Sigmoid colon (tissue), 7 donors: ENCODE measurements around the gene FUOM. TPM values are rescaled to one million over a fixed set of nuclear protein-coding genes. Genes with fewer than 3 reads are reported as not detected.

ENCODE experiments used
- DNase-seq: peaks from one replicate; pipeline ENCODE4 v3.0.0-alpha.2; 2019
- H3K27ac ChIP-seq, 4 donors: fragments of 200-600 bp; sonication (generic); one replicate each; pipeline ENCODE4 v1.5.1; 2016 to 2019; ENCODE audit warnings: mild to moderate bottlenecking in 1 of 4
- H3K27me3 ChIP-seq, 3 donors: fragments of 200-600 bp; sonication (generic); one replicate each; pipeline ENCODE4 v1.5.1; 2019; ENCODE audit warnings: mild to moderate bottlenecking in 1 of 3
- H3K36me3 ChIP-seq, 4 donors: fragments of 200-600 bp; sonication (generic); one replicate each; pipeline ENCODE4 v1.5.1; 2016 to 2019
- H3K4me1 ChIP-seq, 4 donors: fragments of 200-600 bp; sonication (generic); one replicate each; pipeline ENCODE4 v1.5.1; 2017 to 2019
- H3K4me3 ChIP-seq, 4 donors: fragments of 200-600 bp; sonication (generic); one replicate each; pipeline ENCODE4 v1.5.1; 2017 to 2019; ENCODE audit warnings: mild to moderate bottlenecking in 2 of 4, moderate library complexity in 1 of 4
- H3K9me3 ChIP-seq, 4 donors: fragments of 200-600 bp in 3 of 4; sonication (generic) in 3 of 4; one replicate each; pipeline versions ENCODE4 v1.5.1 to v1.6.1; 2013 to 2019
- EP300 ChIP-seq, 4 donors: sonication (generic); formaldehyde crosslinking; IDR thresholded peaks; one replicate each; pipeline ENCODE4 v1.6.1; 2017; ENCODE audit warnings: antibody characterized with exemption in 4 of 4
- POLR2A ChIP-seq, 2 donors: fragments of 450-650 bp; IDR thresholded peaks; one replicate each; pipeline ENCODE4 v1.6.1; 2016; ENCODE audit warnings: antibody characterized with exemption in 2 of 2, mild to moderate bottlenecking in 2 of 2, moderate library complexity in 2 of 2
- POLR2AphosphoS5 ChIP-seq, 4 donors: sonication (generic); formaldehyde crosslinking; IDR thresholded peaks; one replicate each; pipeline ENCODE4 v1.6.1; 2017; ENCODE audit warnings: antibody characterized with exemption in 4 of 4
- WGBS, 2 donors: extraction: QIAGEN DNeasy Blood & Tissue Kit; methylation state at CpG; one replicate each; pipeline ENCODE4 v1.1.7; 2013; 5-methylcytosine and 5-hydroxymethylcytosine counted together
- intact Hi-C: fragments of 100-400 bp; cut with DNase I; formaldehyde crosslinking; loops from one replicate; pipeline ENCODE4 v1.15.1; 2023
- polyA plus RNA-seq, 3 donors: library from polyadenylated mRNA; stranded (reverse); fragments of 200-250 nt; gene quantifications; one replicate each; pipeline ENCODE4 v1.2.3, GENCODE V29; 2013
- total RNA-seq, 4 donors: library from RNA; depleted of rRNA; stranded (reverse); fragments of >200 nt; gene quantifications; one replicate each; pipeline ENCODE4 v1.1.0, GENCODE V29; 2016
- TF ChIP-seq, protein P1 (sequence below), 4 experiments: fragments of 450-650 bp in 3 of 4; fragments of 200-600 bp in 1 of 4; IDR thresholded peaks; one replicate each; pipeline ENCODE4 v1.5.1; 2016 to 2019; ENCODE audit warnings: antibody characterized with exemption in 4 of 4, mild to moderate bottlenecking in 3 of 4, moderate library complexity in 2 of 4
- donor health status: healthy with polysubstance abuse.
- donor health status: Bipolar disorder and iron deficiency.
- donor health status: healthy.

Gene FUOM
- total and polyA plus RNA-seq, 7 donors, result 8.0 to 98.0 (median 25.7) TPM

DNA sequence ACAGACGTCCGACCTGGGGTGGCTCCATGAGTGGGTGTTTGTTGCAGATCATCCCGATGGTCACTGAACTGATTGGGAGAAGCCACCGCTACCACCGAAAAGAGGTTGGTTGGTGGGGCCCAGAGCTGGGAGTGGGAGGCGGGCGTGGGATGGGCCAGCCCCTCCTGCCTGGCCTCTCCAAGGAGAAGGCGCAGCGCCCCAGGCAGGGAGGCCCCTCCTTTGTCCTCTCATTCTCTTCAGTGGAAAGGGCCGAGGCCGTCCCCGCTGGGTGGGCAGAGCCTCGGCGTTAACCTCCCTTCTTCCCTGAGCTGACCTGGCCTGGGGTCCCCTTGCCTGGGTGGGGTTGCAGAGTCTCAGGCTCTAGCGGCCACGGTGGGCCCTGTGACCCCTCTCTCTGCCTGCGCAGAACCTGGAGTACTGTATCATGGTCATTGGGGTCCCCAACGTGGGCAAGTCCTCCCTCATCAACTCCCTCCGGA is 41.3 kb upstream of the FUOM start:
- Histone ChIP-seq H3K27me3 (no peaks in the 10 kb centered on the region), H3K27ac (no peak overlapping the region), H3K9me3 (no peaks in the 10 kb centered on the region), H3K4me1 (peaks cover 0 to 15% (median 10%) of the 10 kb centered on the region in 4 donors), H3K4me3 (no peak overlapping the region), H3K36me3 (peaks cover 15 to 82% (median 28%) of the 10 kb centered on the region in 4 donors)
- DNase-seq, result peak; percentile 53
- intact Hi-C loops, result no loop called here
- WGBS, 2 donors, result 95 to 97% methylated on average over 19 of the region's 19 CpGs
- TF ChIP-seq POLR2A (IDR thresholded peaks at IDR 0.05) (no peak), EP300 (IDR thresholded peaks at IDR 0.05) (no peak)

DNA sequence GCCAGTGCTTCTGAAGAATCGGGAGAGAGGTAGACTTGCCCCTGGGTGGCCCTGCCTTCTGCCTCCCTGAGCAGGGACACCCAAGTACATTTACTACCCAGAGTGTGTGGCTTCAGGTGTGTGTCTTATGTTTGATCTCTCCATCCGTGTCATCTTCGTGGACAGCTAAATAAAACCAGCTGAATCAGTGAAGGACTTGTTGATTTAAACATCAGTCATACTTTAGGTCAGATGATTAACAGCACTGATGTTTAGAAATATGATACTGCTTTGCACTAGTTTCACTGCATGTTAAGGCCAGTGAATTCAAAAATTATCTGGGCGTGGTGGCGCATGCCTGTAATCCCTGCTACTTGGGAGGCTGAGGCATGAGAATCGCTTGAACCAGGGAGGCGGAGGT is 40.1 kb upstream of the FUOM start:
- Histone ChIP-seq H3K36me3 (peaks cover 15 to 71% (median 26%) of the 10 kb centered on the region in 4 donors), H3K27ac (no peak overlapping the region), H3K27me3 (no peaks in the 10 kb centered on the region), H3K9me3 (no peaks in the 10 kb centered on the region), H3K4me1 (peaks cover 0 to 20% (median 10%) of the 10 kb centered on the region in 4 donors), H3K4me3 (no peak overlapping the region)
- intact Hi-C loops, result no loop called here
- DNase-seq, result no peak
- 97% methylated on average over 7 of the region's 7 CpGs for WGBS, 2 donors
- TF ChIP-seq EP300 (IDR thresholded peaks at IDR 0.05) (no peak), POLR2AphosphoS5 (IDR thresholded peaks at IDR 0.05) (no peak)

DNA sequence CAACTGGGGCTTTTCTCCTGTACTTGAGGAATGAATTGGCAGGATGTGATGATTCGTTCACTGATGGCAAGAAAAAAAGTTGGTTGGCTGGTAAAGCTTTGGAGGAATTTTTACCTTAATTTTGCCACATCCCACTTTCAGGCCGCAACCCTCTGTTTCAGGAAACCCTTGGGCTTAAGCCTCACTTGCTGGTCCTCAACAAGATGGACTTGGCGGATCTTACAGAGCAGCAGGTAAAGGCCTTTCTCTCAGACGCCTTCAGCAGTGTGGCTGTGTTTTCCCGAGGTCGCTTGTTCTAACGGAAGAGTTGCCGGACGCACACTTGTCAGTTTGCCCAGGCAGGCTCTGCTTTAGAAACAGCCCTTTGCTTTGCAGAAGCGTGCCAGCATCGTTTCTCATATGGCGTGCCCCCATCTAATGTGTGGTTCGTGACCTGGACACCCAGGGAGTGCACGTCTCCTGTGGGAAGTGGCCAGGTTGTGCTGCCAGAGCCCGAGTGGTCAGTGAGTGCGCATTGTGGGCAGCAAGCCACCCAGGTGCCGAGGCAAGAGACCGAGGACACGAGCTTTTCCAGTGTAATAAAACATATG is 38.3 kb upstream of the FUOM start:
- Histone ChIP-seq H3K36me3 (peaks cover 7 to 56% (median 16%) of the 10 kb centered on the region in 4 donors), H3K4me3 (no peak overlapping the region), H3K27me3 (no peaks in the 10 kb centered on the region), H3K27ac (no peak overlapping the region), H3K9me3 (no peaks in the 10 kb centered on the region), H3K4me1 (peaks cover 0 to 20% (median 10%) of the 10 kb centered on the region in 4 donors)
- peak; percentile 57 for DNase-seq
- WGBS, 2 donors, result 96% methylated on average over 19 of the region's 19 CpGs
- TF ChIP-seq POLR2A (IDR thresholded peaks at IDR 0.05) (no peak), POLR2AphosphoS5 (IDR thresholded peaks at IDR 0.05) (no peak), EP300 (IDR thresholded peaks at IDR 0.05) (no peak)
- TF ChIP-seq, protein P1, sequence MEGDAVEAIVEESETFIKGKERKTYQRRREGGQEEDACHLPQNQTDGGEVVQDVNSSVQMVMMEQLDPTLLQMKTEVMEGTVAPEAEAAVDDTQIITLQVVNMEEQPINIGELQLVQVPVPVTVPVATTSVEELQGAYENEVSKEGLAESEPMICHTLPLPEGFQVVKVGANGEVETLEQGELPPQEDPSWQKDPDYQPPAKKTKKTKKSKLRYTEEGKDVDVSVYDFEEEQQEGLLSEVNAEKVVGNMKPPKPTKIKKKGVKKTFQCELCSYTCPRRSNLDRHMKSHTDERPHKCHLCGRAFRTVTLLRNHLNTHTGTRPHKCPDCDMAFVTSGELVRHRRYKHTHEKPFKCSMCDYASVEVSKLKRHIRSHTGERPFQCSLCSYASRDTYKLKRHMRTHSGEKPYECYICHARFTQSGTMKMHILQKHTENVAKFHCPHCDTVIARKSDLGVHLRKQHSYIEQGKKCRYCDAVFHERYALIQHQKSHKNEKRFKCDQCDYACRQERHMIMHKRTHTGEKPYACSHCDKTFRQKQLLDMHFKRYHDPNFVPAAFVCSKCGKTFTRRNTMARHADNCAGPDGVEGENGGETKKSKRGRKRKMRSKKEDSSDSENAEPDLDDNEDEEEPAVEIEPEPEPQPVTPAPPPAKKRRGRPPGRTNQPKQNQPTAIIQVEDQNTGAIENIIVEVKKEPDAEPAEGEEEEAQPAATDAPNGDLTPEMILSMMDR (IDR thresholded peaks at IDR 0.05), result no peak
- intact Hi-C loops, result no loop called here

DNA sequence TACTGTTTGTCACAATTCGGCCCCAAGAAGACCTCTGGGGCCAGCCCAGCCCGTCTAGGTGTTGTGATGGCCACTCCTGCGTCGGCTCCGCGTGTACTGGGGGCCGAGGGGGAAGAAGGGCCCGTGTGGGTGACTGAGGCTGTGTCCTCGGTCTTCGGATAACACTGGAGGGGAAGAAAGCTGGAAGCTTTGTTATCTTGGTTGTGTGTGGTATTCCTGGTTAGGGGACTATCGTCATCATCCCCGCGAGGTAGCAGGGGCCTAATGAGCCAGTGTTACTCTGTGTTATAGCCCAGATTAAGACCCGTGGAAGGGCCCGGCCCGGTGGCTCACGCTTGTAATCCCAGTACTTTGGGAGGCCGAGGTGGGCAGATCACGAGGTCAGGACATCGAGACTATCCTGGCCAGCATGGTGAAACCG is 37.0 kb upstream of the FUOM start:
- peaks cover 7 to 49% (median 14%) of the 10 kb centered on the region in 4 donors for H3K36me3 ChIP-seq
- H3K4me1 ChIP-seq, result peaks cover 0 to 20% (median 10%) of the 10 kb centered on the region in 4 donors
- H3K27me3 ChIP-seq, result no peaks in the 10 kb centered on the region
- peak; percentile 62 for DNase-seq
- H3K9me3 ChIP-seq, result no peaks in the 10 kb centered on the region
- intact Hi-C loops, result loop anchor here (5.0 kb wide), 1 partner anchor 68 kb away; no protein-coding TSS in a partner anchor
- H3K4me3 ChIP-seq, result peak overlapping the region; percentile 71 to 92 (median 86)
- TF ChIP-seq EP300 (IDR thresholded peaks at IDR 0.05), result no peak
- TF ChIP-seq POLR2AphosphoS5 (IDR thresholded peaks at IDR 0.05), result no peak
- TF ChIP-seq, protein P1 (IDR thresholded peaks at IDR 0.05), result no peak
- TF ChIP-seq POLR2A (IDR thresholded peaks at IDR 0.05), result no peak
- peak overlapping the region; percentile 79 to 87 (median 81) for H3K27ac ChIP-seq
- 21 to 32% methylated on average over 21 of the region's 21 CpGs for WGBS, 2 donors

DNA sequence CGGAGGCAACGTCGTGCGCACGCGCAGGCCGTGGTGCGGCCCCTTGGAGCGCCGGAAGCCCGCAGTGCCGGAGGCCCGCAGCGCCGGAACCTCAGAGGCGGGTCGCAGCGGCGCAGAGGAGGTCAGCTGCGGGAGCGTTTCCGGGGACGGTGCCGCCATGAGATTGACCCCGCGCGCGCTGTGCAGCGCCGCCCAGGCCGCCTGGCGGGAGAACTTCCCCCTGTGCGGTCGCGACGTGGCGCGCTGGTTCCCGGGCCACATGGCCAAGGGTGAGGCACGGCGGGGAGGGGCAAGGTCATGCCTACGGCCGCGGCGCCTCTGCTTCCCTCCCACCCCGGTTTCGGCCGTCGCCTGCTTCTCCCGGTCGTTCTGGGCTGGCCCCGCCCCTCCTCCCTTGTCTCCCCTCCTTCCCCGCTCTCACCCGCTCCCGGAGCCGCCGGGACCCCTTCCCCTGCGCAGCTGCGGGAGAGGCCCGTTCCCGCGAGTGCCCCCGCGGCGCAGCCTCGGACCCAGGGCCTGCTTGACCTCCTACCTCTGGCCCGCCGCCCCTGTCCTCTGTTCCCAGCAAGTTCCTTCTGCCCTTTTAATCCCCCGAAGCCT is 36.3 kb upstream of the FUOM start, which contains the start of gene MTG1:
TSS of gene MTG1 (plus strand) at position 94 of the 600 bp plus-strand sequence. CDS start at position 158, 64 bp downstream.
- Histone ChIP-seq H3K27me3 (no peaks in the 10 kb centered on the region), H3K9me3 (no peaks in the 10 kb centered on the region), H3K4me1 (peaks cover 0 to 20% (median 10%) of the 10 kb centered on the region in 4 donors), H3K4me3 (peak within 1 kb of the TSS; percentile 71 to 92 (median 86)), H3K36me3 (peaks cover 3 to 49% (median 11%) of the 10 kb centered on the region in 4 donors), H3K27ac (peak within 1 kb of the TSS; percentile 79 to 87 (median 81))
- peak; percentile 96 for DNase-seq
- intact Hi-C loops, result loop anchor here (5.0 kb wide), 1 partner anchor 67 kb away; no protein-coding TSS in a partner anchor
- WGBS, 2 donors, result 0% methylated on average over 69 of the region's 69 CpGs
- TF ChIP-seq POLR2A (IDR thresholded peaks at IDR 0.05) (peak; percentile 29 to 67), POLR2AphosphoS5 (IDR thresholded peaks at IDR 0.05) (peak; percentile 63 to 92 (median 85))
- TF ChIP-seq, protein P1 (IDR thresholded peaks at IDR 0.05), result no peak
